Tibial nerve (tissue), 4 donors: ENCODE measurements around the gene HIPK3. TPM values are rescaled to one million over a fixed set of nuclear protein-coding genes. Genes with fewer than 3 reads are reported as not detected.

Experiments
- DNase-seq, 2 donors: peaks; one replicate each; pipeline ENCODE4 v3.0.0-alpha.2; 2019; ENCODE audit warnings: low spot score in 2 of 2
- H3K27ac ChIP-seq, 4 donors: fragments of 200-600 bp; sonication (generic) in 3 of 4; one replicate each; pipeline ENCODE4 v1.5.1; 2017 to 2019; ENCODE audit warnings: mild to moderate bottlenecking in 1 of 4
- H3K27me3 ChIP-seq, 2 donors: fragments of 200-600 bp; sonication (generic) in 1 of 2; one replicate each; pipeline versions ENCODE4 v1.5.1 to v1.6.0; 2017 to 2019
- H3K36me3 ChIP-seq, 3 donors: fragments of 200-600 bp; sonication (generic); one replicate each; pipeline ENCODE4 v1.5.1; 2018 to 2019
- H3K4me1 ChIP-seq, 4 donors: fragments of 200-600 bp; sonication (generic) in 3 of 4; one replicate each; pipeline ENCODE4 v1.5.1; 2017 to 2019
- H3K4me3 ChIP-seq, 4 donors: fragments of 200-600 bp; sonication (generic) in 3 of 4; one replicate each; pipeline ENCODE4 v1.5.1; 2017 to 2019; ENCODE audit warnings: mild to moderate bottlenecking in 1 of 4, moderate library complexity in 1 of 4
- H3K9me3 ChIP-seq, 4 donors: fragments of 200-600 bp; sonication (generic) in 3 of 4; one replicate each; pipeline ENCODE4 v1.5.1; 2017 to 2019
- CTCF ChIP-seq, 5 experiments: fragments of 200-600 bp in 3 of 5; fragments of 450-650 bp in 2 of 5; sonication (generic) in 3 of 5; IDR thresholded peaks; one replicate each; pipeline ENCODE4 v1.5.1; 2016 to 2019; ENCODE audit warnings: antibody characterized with exemption in 5 of 5, mild to moderate bottlenecking in 3 of 5, moderate library complexity in 2 of 5
- EP300 ChIP-seq, 2 donors: sonication (generic); formaldehyde crosslinking; IDR thresholded peaks; one replicate each; pipeline ENCODE4 v1.6.1; 2017; ENCODE audit warnings: antibody characterized with exemption in 2 of 2, mild to moderate bottlenecking in 1 of 2
- POLR2A ChIP-seq, 2 donors: fragments of 450-650 bp; IDR thresholded peaks; one replicate each; pipeline ENCODE4 v1.6.1; 2017; ENCODE audit warnings: antibody characterized with exemption in 2 of 2, mild to moderate bottlenecking in 2 of 2, moderate library complexity in 2 of 2
- WGBS, 2 donors: methylation state at CpG; one replicate each; pipeline ENCODE4 v1.1.5; 2018; 5-methylcytosine and 5-hydroxymethylcytosine counted together
- total RNA-seq, 4 donors: library from RNA; depleted of rRNA; stranded (reverse); fragments of >200 nt; gene quantifications; one replicate each; pipeline ENCODE4 v1.1.0, GENCODE V29; 2016

HIPK3 gene
- total RNA-seq, 4 donors from 2014 or later: 212 to 302 (median 246) TPM

- no peak for TF ChIP-seq POLR2A (IDR thresholded peaks at IDR 0.05)
- no peak for TF ChIP-seq EP300 (IDR thresholded peaks at IDR 0.05)
- no peak for TF ChIP-seq CTCF (IDR thresholded peaks at IDR 0.05)
- H3K9me3 ChIP-seq: no peaks in the 10 kb centered on the region
- WGBS, 2 donors: 21 to 28% methylated on average over 1 of the region's 1 CpG
- H3K27me3 ChIP-seq: no peaks in the 10 kb centered on the region
- H3K4me3 ChIP-seq: no peak overlapping the region
- DNase-seq: no peak
- peaks cover 0 to 75% (median 18%) of the 10 kb centered on the region in 4 donors for H3K4me1 ChIP-seq
- no peak overlapping the region for H3K27ac ChIP-seq
- H3K36me3 ChIP-seq: peaks cover 0 to 46% (median 0%) of the 10 kb centered on the region in 3 donors
Observed at GRCh38 chr11:33290319-33290718, 33.1 kb downstream of the HIPK3 start.

GRCh38 chr11:33291004-33291777 is 34.0 kb downstream of the HIPK3 start:
- Histone ChIP-seq H3K9me3 (no peaks in the 10 kb centered on the region), H3K27ac (peak overlapping the region in 1 of 4 donors; percentile 13), H3K27me3 (no peaks in the 10 kb centered on the region), H3K4me3 (no peak overlapping the region), H3K4me1 (peaks cover 0 to 75% (median 18%) of the 10 kb centered on the region in 4 donors), H3K36me3 (peaks cover 0 to 52% (median 0%) of the 10 kb centered on the region in 3 donors)
- 43 to 47% methylated on average over 6 of the region's 6 CpGs for WGBS, 2 donors
- no peak for DNase-seq
- TF ChIP-seq CTCF (IDR thresholded peaks at IDR 0.05): no peak
- no peak for TF ChIP-seq POLR2A (IDR thresholded peaks at IDR 0.05)
- TF ChIP-seq EP300 (IDR thresholded peaks at IDR 0.05): no peak

GRCh38 chr11:33292311-33292710 is 35.1 kb downstream of the HIPK3 start:
- Histone ChIP-seq H3K4me1 (peaks cover 0 to 73% (median 18%) of the 10 kb centered on the region in 4 donors), H3K36me3 (peaks cover 0 to 42% (median 0%) of the 10 kb centered on the region in 3 donors), H3K27ac (no peak overlapping the region), H3K27me3 (no peaks in the 10 kb centered on the region), H3K4me3 (no peak overlapping the region), H3K9me3 (no peaks in the 10 kb centered on the region)
- no peak for DNase-seq
- WGBS, 2 donors: 80 to 89% methylated on average over 2 of the region's 2 CpGs
- no peak for TF ChIP-seq POLR2A (IDR thresholded peaks at IDR 0.05)
- TF ChIP-seq EP300 (IDR thresholded peaks at IDR 0.05): no peak
- TF ChIP-seq CTCF (IDR thresholded peaks at IDR 0.05): no peak

DNA sequence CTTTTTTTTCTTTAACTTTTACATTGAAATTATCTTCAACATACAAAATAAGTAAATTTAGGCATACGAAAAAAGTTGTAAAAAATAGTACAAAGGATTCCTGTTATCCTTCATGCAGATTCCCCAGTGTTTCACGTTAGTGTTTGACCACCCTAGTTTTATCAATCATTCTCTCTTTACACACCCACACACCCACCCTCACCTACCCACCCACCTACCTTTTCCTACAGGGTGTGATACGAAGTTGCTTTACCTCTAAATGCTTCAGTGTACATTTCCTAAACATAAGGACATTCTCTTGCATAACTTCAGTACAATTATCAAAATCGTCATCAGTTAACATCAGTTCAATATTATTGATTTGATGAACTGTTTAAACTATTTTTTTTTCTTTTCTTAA is 37.0 kb downstream of the HIPK3 start:
- Histone ChIP-seq H3K4me1 (peaks cover 0 to 63% (median 18%) of the 10 kb centered on the region in 4 donors), H3K4me3 (no peak overlapping the region), H3K36me3 (peaks cover 0 to 40% (median 0%) of the 10 kb centered on the region in 3 donors), H3K27me3 (no peaks in the 10 kb centered on the region), H3K9me3 (no peaks in the 10 kb centered on the region), H3K27ac (no peak overlapping the region)
- 74 to 87% methylated on average over 4 of the region's 4 CpGs for WGBS, 2 donors
- no peak for TF ChIP-seq EP300 (IDR thresholded peaks at IDR 0.05)
- TF ChIP-seq CTCF (IDR thresholded peaks at IDR 0.05): no peak
- no peak for TF ChIP-seq POLR2A (IDR thresholded peaks at IDR 0.05)
- no peak for DNase-seq

- Histone ChIP-seq H3K27me3 (no peaks in the 10 kb centered on the region), H3K4me1 (peaks cover 0 to 58% (median 15%) of the 10 kb centered on the region in 4 donors), H3K36me3 (peaks cover 0 to 44% (median 0%) of the 10 kb centered on the region in 3 donors), H3K27ac (no peak overlapping the region), H3K4me3 (no peak overlapping the region), H3K9me3 (no peaks in the 10 kb centered on the region)
- DNase-seq: no peak
- 88 to 92% methylated on average over 8 of the region's 8 CpGs for WGBS, 2 donors
- no peak for TF ChIP-seq POLR2A (IDR thresholded peaks at IDR 0.05)
- no peak for TF ChIP-seq CTCF (IDR thresholded peaks at IDR 0.05)
- no peak for TF ChIP-seq EP300 (IDR thresholded peaks at IDR 0.05)
Observed at GRCh38 chr11:33294797-33295196, 37.6 kb downstream of the HIPK3 start.
